OCI-M2 (cell line): Measurements from ENCODE around the gene PTPN12.
"Not testable (repeated sequence)": the region's sequence is repeated elsewhere in the genome, so short reads cannot be mapped to it uniquely, and the experiment has no call there.

Experiments
- DNase-seq: peaks from one replicate; lab custom pipeline; 2025; ENCODE audit not compliant: unreplicated experiment; lab: John Stamatoyannopoulos, UW

Gene PTPN12

GRCh38 chr7:77537136-77537777 lies at the start of gene PTPN12:
Gene PTPN12, plus strand, starts transcription at chr7:77537295. Its CDS starts 252 bp downstream, at chr7:77537547.
- no peak for DNase-seq

- no peak for DNase-seq
These were observed 48.1 kb upstream of the PTPN12 start for GRCh38 chr7:77488986-77489385.

- DNase-seq: no peak
These were observed 40.0 kb upstream of the PTPN12 start for GRCh38 chr7:77497079-77497478.

- DNase-seq: no peak
These were observed 38.3 kb upstream of the PTPN12 start for GRCh38 chr7:77498659-77499379.

GRCh38 chr7:77501192-77501515 lies 35.9 kb upstream of the PTPN12 start:
- DNase-seq: no peak

GRCh38 chr7:77504951-77505350 lies 32.1 kb upstream of the PTPN12 start:
- DNase-seq: no peak

- DNase-seq: no peak
These were observed 30.2 kb upstream of the PTPN12 start for GRCh38 chr7:77506899-77507298.

- DNase-seq: not testable (repeated sequence)
These were observed 24.0 kb upstream of the PTPN12 start for GRCh38 chr7:77513002-77513670.

- no peak for DNase-seq
These were observed 21.0 kb upstream of the PTPN12 start for GRCh38 chr7:77516085-77516484.

- no peak for DNase-seq
These were observed 16.8 kb upstream of the PTPN12 start for GRCh38 chr7:77520261-77520660.

GRCh38 chr7:77521537-77521936 lies 15.6 kb upstream of the PTPN12 start:
- DNase-seq: not testable (repeated sequence)

- no peak for DNase-seq
These were observed 12.4 kb upstream of the PTPN12 start for GRCh38 chr7:77524731-77525130.

- no peak for DNase-seq
These were observed 11.9 kb upstream of the PTPN12 start for GRCh38 chr7:77525231-77525630.

- DNase-seq: no peak
These were observed 8.7 kb upstream of the PTPN12 start for GRCh38 chr7:77528368-77528767.

GRCh38 chr7:77529279-77529678 lies 7.8 kb upstream of the PTPN12 start:
- DNase-seq: no peak

GRCh38 chr7:77531038-77531437 lies 6.1 kb upstream of the PTPN12 start:
- DNase-seq: no peak

GRCh38 chr7:77532247-77532646 lies 4.8 kb upstream of the PTPN12 start:
- no peak for DNase-seq

- DNase-seq: not testable (repeated sequence)
These were observed 4.4 kb upstream of the PTPN12 start for GRCh38 chr7:77532732-77533131.

GRCh38 chr7:77534046-77534445 lies 3.0 kb upstream of the PTPN12 start:
- not testable (repeated sequence) for DNase-seq

GRCh38 chr7:77536017-77536412 lies 1.1 kb upstream of the PTPN12 start:
- DNase-seq: no peak

- DNase-seq: peak; percentile 32
These were observed 521 bp upstream of the PTPN12 start for GRCh38 chr7:77536413-77537135.
